IMR-90 (cell line): Measurements from ENCODE around the gene MMEL1. TPM values are rescaled to one million over a fixed set of nuclear protein-coding genes. Genes with fewer than 3 reads are reported as not detected.

Experiments used
- ATAC-seq: fragments of 200-7000 bp; cut with Tn5 transposase; 2 replicates; pipeline ENCODE4 v1.9.1; 2020; ENCODE audit warnings: low read depth, mild to moderate bottlenecking, moderate library complexity
- BruUV-seq: library from RNA; stranded (reverse); fragments of 400-500 nt; replicated peaks from 2 replicates; lab custom pipeline; 2021; lab: Mats Ljungman, UMichigan
- CTCF ChIA-PET: fragments of 300-600 bp; formaldehyde crosslinking; extraction: SDS; loops from one replicate; lab custom pipeline; 2021; ENCODE audit warnings: antibody characterized with exemption; lab: Yijun Ruan, JAX
- POLR2A ChIA-PET: fragments of 300-600 bp; sonication (Branson Sonifier 250); formaldehyde crosslinking; loops from one replicate; lab custom pipeline; 2022; ENCODE audit warnings: antibody characterized with exemption; ENCODE audit not compliant: unreplicated experiment; lab: Charles Lee
- DNase-seq: peaks from one replicate; pipeline ENCODE4 v3.0.0; 2013
- H2AFZ ChIP-seq: replicated peaks from 2 replicates; pipeline ENCODE3; 2013; ENCODE audit warnings: low read length, mild to moderate bottlenecking; ENCODE audit not compliant: poor library complexity
- H2AK5ac ChIP-seq: 2 replicates; pipeline ENCODE4 v1.6.1; 2013; ENCODE audit warnings: low read depth, low read length, inconsistent platforms
- H2AK9ac ChIP-seq: replicated peaks from 2 replicates; pipeline ENCODE3; 2013; ENCODE audit warnings: mild to moderate bottlenecking, low read depth, low read length, moderate library complexity; ENCODE audit not compliant: poor library complexity
- H2BK120ac ChIP-seq: 2 replicates; pipeline ENCODE4 v1.6.1; 2013; ENCODE audit warnings: low read depth, low read length, inconsistent platforms
- H2BK15ac ChIP-seq: 3 replicates; pipeline ENCODE4 v1.6.1; 2013; ENCODE audit warnings: low read depth, low read length, inconsistent platforms
- H2BK20ac ChIP-seq: 2 replicates; pipeline ENCODE4 v1.6.1; 2013; ENCODE audit warnings: low read depth, mild to moderate bottlenecking, inconsistent platforms, low read length, moderate library complexity
- H2BK5ac ChIP-seq: 2 replicates; pipeline ENCODE4 v1.6.1; 2013; ENCODE audit warnings: mild to moderate bottlenecking, low read depth, low read length, inconsistent platforms; ENCODE audit not compliant: poor library complexity, severe bottlenecking
- H3K14ac ChIP-seq: replicated peaks from 2 replicates; pipeline ENCODE4 v1.6.1; 2013; ENCODE audit warnings: low read depth, low read length, inconsistent platforms
- H3K18ac ChIP-seq: 2 replicates; pipeline ENCODE4 v1.6.1; 2013; ENCODE audit warnings: low read depth, low read length, control low read depth
- H3K23ac ChIP-seq: 2 replicates; pipeline ENCODE4 v1.6.1; 2013; ENCODE audit warnings: low read depth, low read length, inconsistent platforms
- H3K27ac ChIP-seq: 2 replicates; pipeline ENCODE4 v1.5.1; 2013; ENCODE audit warnings: mild to moderate bottlenecking, control low read depth, low read length; ENCODE audit not compliant: insufficient read depth
- H3K27me3 ChIP-seq: 2 replicates; pipeline ENCODE4 v1.6.1; 2013; ENCODE audit warnings: low read length; ENCODE audit not compliant: control insufficient read depth, insufficient read depth
- H3K36me3 ChIP-seq: 2 replicates; pipeline ENCODE4 v1.6.1; 2013; ENCODE audit warnings: low read length, mixed read lengths; ENCODE audit not compliant: control insufficient read depth, insufficient read depth
- H3K4ac ChIP-seq: 2 replicates; pipeline ENCODE4 v1.6.1; 2013; ENCODE audit warnings: low read depth, low read length, inconsistent platforms
- H3K4me1 ChIP-seq: 2 replicates; pipeline ENCODE4 v1.6.1; 2013; ENCODE audit warnings: low read length, mixed read lengths; ENCODE audit not compliant: control insufficient read depth, insufficient read depth
- H3K4me2 ChIP-seq: 2 replicates; pipeline ENCODE4 v1.6.1; 2013; ENCODE audit warnings: low read depth, mild to moderate bottlenecking, control low read depth, low read length, moderate library complexity
- H3K4me3 ChIP-seq: 2 replicates; pipeline ENCODE4 v1.5.1; 2013; ENCODE audit warnings: low read depth, mild to moderate bottlenecking, control low read depth, low read length, moderate library complexity; ENCODE audit not compliant: insufficient read depth
- H3K56ac ChIP-seq: 2 replicates; pipeline ENCODE4 v1.6.1; 2013; ENCODE audit warnings: low read length, inconsistent platforms; ENCODE audit not compliant: insufficient read depth; ENCODE audit errors: extremely low read depth
- H3K79me1 ChIP-seq, 2 experiments: 2 replicates each; pipeline ENCODE4 v1.6.1; 2013; ENCODE audit warnings: low read length in 2 of 2, inconsistent platforms in 1 of 2, low read depth in 1 of 2
- H3K9ac ChIP-seq: 2 replicates; pipeline ENCODE4 v1.6.1; 2013; ENCODE audit warnings: low read depth, low read length, control low read depth
- H3K9me1 ChIP-seq: 2 replicates; pipeline ENCODE4 v1.6.1; 2013; ENCODE audit warnings: low read length, inconsistent platforms; ENCODE audit not compliant: insufficient read depth
- H3K9me3 ChIP-seq: 2 replicates; pipeline ENCODE4 v1.6.1; 2013; ENCODE audit warnings: low read length; ENCODE audit not compliant: control insufficient read depth, insufficient read depth
- H4K20me1 ChIP-seq: 2 replicates; pipeline ENCODE4 v1.6.1; 2013; ENCODE audit warnings: low read length, inconsistent platforms; ENCODE audit not compliant: insufficient read depth
- H4K5ac ChIP-seq: 2 replicates; pipeline ENCODE4 v1.6.1; 2013; ENCODE audit warnings: mild to moderate bottlenecking, low read depth, low read length, control low read depth
- H4K8ac ChIP-seq, 2 experiments: 2 replicates each; pipeline ENCODE4 v1.6.1; 2013; ENCODE audit warnings: low read depth in 2 of 2, low read length in 2 of 2, control low read depth in 1 of 2, inconsistent platforms in 1 of 2
- H4K91ac ChIP-seq: 2 replicates; pipeline ENCODE4 v1.6.1; 2013; ENCODE audit warnings: low read depth, low read length, inconsistent platforms; ENCODE audit not compliant: insufficient read depth
- CEBPB ChIP-seq: IDR thresholded peaks from 2 replicates; pipeline ENCODE4 v1.6.1; 2012; ENCODE audit warnings: low read depth, low read length, improper control_type of control experiment
- CTCF ChIP-seq: conservative IDR thresholded peaks from 2 replicates; pipeline ENCODE4 v1.5.1; 2012; ENCODE audit warnings: mild to moderate bottlenecking, low read depth, low read length, improper control_type of control experiment
- MAFK ChIP-seq: IDR thresholded peaks from 2 replicates; pipeline ENCODE4 v1.6.1; 2012; ENCODE audit warnings: low read depth, low read length, improper control_type of control experiment
- MAZ ChIP-seq: IDR thresholded peaks from 2 replicates; pipeline ENCODE4 v1.6.1; 2012; ENCODE audit warnings: low read depth, mild to moderate bottlenecking, low read length, improper control_type of control experiment, moderate library complexity, borderline replicate concordance
- NFE2L2 ChIP-seq: fragments of 150-350 bp; IDR thresholded peaks from 2 replicates; pipeline ENCODE4 v1.6.1; 2016; ENCODE audit warnings: low read depth, mild to moderate bottlenecking, low read length
- POLR2A ChIP-seq: IDR thresholded peaks from 2 replicates; pipeline ENCODE4 v1.6.1; 2012; ENCODE audit warnings: mild to moderate bottlenecking, low read depth, low read length
- RFX5 ChIP-seq: IDR thresholded peaks from 2 replicates; pipeline ENCODE4 v1.8.0; 2012; ENCODE audit warnings: low read depth, mild to moderate bottlenecking, low read length, moderate library complexity
- SMC3 ChIP-seq: fragments of 150-350 bp; IDR thresholded peaks from 2 replicates; pipeline ENCODE4 v1.6.1; 2016; ENCODE audit warnings: low read depth, mild to moderate bottlenecking, antibody characterized with exemption, low read length, moderate library complexity
- USF2 ChIP-seq: fragments of 150-350 bp; IDR thresholded peaks from 2 replicates; pipeline ENCODE4 v1.6.1; 2017; ENCODE audit warnings: mild to moderate bottlenecking, antibody characterized with exemption, low read length, low read depth
- WGBS, 2 experiments: methylation state at CpG; one replicate each; pipeline versions ENCODE4 v1.1.5 to v1.1.7; 2013; ENCODE audit warnings: missing lambda C conversion rate in 2 of 2; ENCODE audit not compliant: insufficient read length in 1 of 2; ENCODE audit errors: extremely low coverage in 2 of 2; 5-methylcytosine and 5-hydroxymethylcytosine counted together
- dilution Hi-C: fragments of 300-500 bp; cut with HindIII; formaldehyde crosslinking; loops from one replicate; pipeline ENCODE4 v1.14.3; 2018; ENCODE audit warnings: low sequenced_read_pairs; ENCODE audit not compliant: unreplicated experiment
- in situ Hi-C: fragments of 300-500 bp; cut with MboI; formaldehyde crosslinking; loops from 3 replicates; pipeline ENCODE4 v1.14.3; 2019; ENCODE audit warnings: low sequenced_read_pairs, inconsistent platforms, mixed read lengths
- intact Hi-C: fragments of 100-400 bp; cut with micrococcal nuclease; formaldehyde crosslinking; loops from 2 replicates; pipeline ENCODE4 v1.10.0; 2022
- polyA plus RNA-seq, 3 experiments: library from polyadenylated mRNA; depleted of rRNA; stranded (reverse); fragments of >200 nt; gene quantifications; 2 replicates each; pipeline ENCODE4 v1.2.3, GENCODE V29; 2012; ENCODE audit warnings: low replicate concordance in 1 of 3
- total RNA-seq: library from RNA; depleted of rRNA; stranded (reverse); fragments of >200 nt; gene quantifications from 2 replicates; pipeline ENCODE4 v1.2.3, GENCODE V29; 2012

MMEL1 gene
- total and polyA plus RNA-seq, 2 of the 4 experiments (the other 2 are of a cell fraction), result under 0.01 to 0.12 TPM

DNA sequence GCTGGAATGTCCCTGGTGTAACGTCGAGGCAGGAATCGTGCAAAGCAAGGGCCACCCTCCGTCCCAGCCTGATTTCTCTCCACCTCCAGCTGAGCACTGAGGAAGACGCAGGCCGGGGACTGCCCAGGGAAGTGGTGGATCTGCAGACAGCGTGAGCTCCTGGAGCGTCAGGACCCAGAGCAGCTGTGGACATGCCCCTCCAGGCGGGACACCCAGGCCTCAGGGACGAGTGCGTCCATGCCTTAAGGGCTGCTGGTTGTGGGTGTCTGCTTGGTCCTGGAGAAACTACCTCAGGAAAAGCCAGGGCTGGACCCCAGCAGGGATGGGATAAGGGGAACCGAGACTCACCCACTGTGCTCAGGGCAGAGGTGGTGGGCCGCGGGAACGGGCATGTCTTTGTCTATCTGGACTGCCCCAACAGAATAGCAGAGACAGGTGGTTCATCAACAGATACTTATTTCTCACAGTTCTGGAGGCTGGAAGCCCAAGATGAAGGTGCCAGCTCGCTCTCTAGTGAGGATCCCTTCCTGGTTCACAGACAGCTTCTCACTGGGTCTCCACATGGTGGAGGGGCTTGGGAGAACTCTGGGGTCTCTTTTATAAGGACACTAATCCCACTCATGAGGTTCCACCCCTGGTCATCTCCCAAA lies 5.8 kb upstream of the MMEL1 start:
- H3K27me3 ChIP-seq, result no peaks in the 10 kb centered on the region
- ChIA-PET CTCF (no interaction called here), POLR2A (no interaction called here)
- H4K5ac ChIP-seq, result no peak overlapping the region
- no peak overlapping the region for H3K4me3 ChIP-seq
- no peak overlapping the region for H2BK15ac ChIP-seq
- no peak for DNase-seq
- no peaks in the 10 kb centered on the region for H3K9me1 ChIP-seq
- no peak overlapping the region for H3K27ac ChIP-seq
- ATAC-seq, result no peak
- H3K36me3 ChIP-seq, result no peaks in the 10 kb centered on the region
- no peak overlapping the region for H3K23ac ChIP-seq
- H4K8ac ChIP-seq, result no peak overlapping the region
- in situ Hi-C loops, result no loop called here
- TF ChIP-seq POLR2A (no peak), MAFK (no peak), CEBPB (no peak), SMC3 (no peak), CTCF (no peak), RFX5 (no peak), USF2 (no peak), NFE2L2 (no peak), MAZ (no peak)
- intact Hi-C loops, result no loop called here
- 76% methylated on average over 5 of the region's 16 CpGs; no CpG with 5 or more reads in 1 of the 2 experiments for WGBS, 2 experiments
- no peak overlapping the region for H4K91ac ChIP-seq
- no peaks in the 10 kb centered on the region; a peak in 1 of 4 replicates for H3K79me1 ChIP-seq
- H2BK20ac ChIP-seq, result no peak overlapping the region
- no peak overlapping the region for H2BK5ac ChIP-seq
- dilution Hi-C loops, result no loop called here
- no peak overlapping the region for H3K18ac ChIP-seq
- no peak overlapping the region for H3K4me2 ChIP-seq
- H2BK120ac ChIP-seq, result no peak overlapping the region
- H2AFZ ChIP-seq, result no peak overlapping the region
- no TSS peak for BruUV-seq
- H3K4me1 ChIP-seq, result no peaks in the 10 kb centered on the region
- no peak overlapping the region for H3K14ac ChIP-seq
- H3K9ac ChIP-seq, result no peak overlapping the region
- H3K4ac ChIP-seq, result no peak overlapping the region
- H3K56ac ChIP-seq, result no peak overlapping the region
- H3K9me3 ChIP-seq, result peaks cover 4% of the 10 kb centered on the region; the same call in 1 of the 2 replicates
- H2AK5ac ChIP-seq, result no peak overlapping the region
- no peaks in the 10 kb centered on the region for H4K20me1 ChIP-seq
- peak overlapping the region; percentile 70 for H2AK9ac ChIP-seq
